ENCODE results near the gene WWOX. TPM values are rescaled to one million over a fixed set of nuclear protein-coding genes. Genes with fewer than 3 reads are reported as not detected.

Gene WWOX
- total RNA-seq, 1 donor = 24.2 TPM

DNA sequence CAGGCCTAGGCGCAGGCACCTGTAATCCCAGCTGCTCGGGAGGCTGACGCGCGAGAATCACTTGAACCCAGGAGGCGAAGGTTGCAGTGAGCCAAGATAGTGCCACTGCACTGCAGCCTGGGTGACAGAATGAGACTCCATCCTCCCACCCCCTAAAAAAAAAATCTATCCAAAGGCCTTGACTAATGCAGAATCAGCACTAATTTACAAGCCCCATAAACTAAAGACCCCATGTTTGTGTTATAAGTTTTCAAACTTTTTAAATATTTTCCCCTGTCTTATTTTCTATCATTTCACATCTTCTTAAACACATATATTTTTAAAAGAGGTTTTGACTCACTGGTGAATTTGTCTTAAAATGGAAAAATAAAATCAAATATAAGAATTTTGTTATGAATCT, 713.1 kb downstream of the WWOX start:
- H3K4me3 ChIP-seq (ENCODE audit: low read depth, low read length) = no peak overlapping the region
- TF ChIP-seq CTCF (IDR thresholded peaks at IDR 0.05; ENCODE audit: insufficient read depth, low read length) = no peak
- no peak for DNase-seq (ENCODE audit: low read depth)

DNA sequence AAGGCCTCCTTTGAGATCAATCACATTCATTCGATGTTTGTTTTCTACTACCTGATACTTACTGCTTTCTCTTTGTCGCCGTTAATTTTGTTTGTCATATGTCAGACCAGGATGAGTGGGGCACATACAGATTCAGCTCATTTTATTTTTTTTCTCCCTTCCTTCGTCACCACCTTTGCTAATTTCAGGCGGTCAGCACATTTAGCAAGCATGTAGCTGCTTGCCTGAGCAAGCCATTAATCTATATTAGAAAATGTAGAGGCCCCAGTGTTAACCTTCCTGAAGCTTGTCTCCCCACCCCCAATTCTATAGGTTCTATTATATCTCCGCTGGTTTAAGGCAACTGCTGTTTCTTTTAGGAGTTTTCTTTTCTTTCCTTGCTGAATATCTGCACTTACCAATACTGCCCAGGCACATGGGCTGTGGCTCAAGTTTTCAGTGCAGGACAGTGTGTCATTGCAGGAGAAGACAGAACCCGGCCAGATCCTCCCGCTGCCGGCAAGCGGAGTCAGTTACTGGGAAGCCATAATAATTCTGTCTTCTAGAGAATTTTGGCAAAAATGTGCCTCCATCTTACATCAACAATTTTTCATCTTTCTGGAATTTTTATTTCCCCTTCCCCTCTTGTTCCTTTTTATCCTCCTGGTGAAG, 714.3 kb downstream of the WWOX start:
- TF ChIP-seq CTCF (IDR thresholded peaks at IDR 0.05; ENCODE audit: insufficient read depth, low read length) = no peak
- DNase-seq (ENCODE audit: low read depth) = no peak
- no peak overlapping the region for H3K4me3 ChIP-seq (ENCODE audit: low read depth, low read length)

DNA sequence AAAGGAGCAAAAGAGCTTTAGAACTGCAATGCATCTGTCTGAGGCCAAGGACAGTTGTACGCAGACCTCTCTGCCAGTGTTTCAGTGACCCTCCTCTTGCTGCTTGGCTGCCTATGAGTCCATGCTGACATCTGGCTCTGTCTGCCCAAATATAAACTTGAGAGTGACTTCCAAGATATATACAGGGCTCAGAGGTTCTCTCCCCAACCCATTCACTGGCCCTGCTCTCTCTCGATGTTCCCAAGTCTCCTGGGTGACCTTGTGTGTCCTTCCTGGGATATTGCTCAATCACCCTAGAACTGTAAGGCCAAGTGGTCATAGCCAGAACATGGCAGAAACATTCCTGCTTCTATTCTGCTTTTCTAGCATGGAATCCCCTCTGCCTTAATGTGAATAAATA, 716.3 kb downstream of the WWOX start:
- no peak for TF ChIP-seq CTCF (IDR thresholded peaks at IDR 0.05; ENCODE audit: insufficient read depth, low read length)
- no peak overlapping the region for H3K4me3 ChIP-seq (ENCODE audit: low read depth, low read length)

GRCh38 chr16:78816499-78817195, 717.2 kb downstream of the WWOX start:
- no peak for TF ChIP-seq CTCF (IDR thresholded peaks at IDR 0.05; ENCODE audit: insufficient read depth, low read length)
- DNase-seq (ENCODE audit: low read depth) = peak; percentile 0
- H3K4me3 ChIP-seq (ENCODE audit: low read depth, low read length) = no peak overlapping the region

More for the DNA sequence above, 716.3 kb downstream of the WWOX start:
- no peak for DNase-seq (ENCODE audit: low read depth)

GRCh38 chr16:78817200-78817739, 717.8 kb downstream of the WWOX start:
- no peak for TF ChIP-seq CTCF (IDR thresholded peaks at IDR 0.05; ENCODE audit: insufficient read depth, low read length)
- H3K4me3 ChIP-seq (ENCODE audit: low read depth, low read length) = no peak overlapping the region
- no peak for DNase-seq (ENCODE audit: low read depth)

- DNase-seq (ENCODE audit: low read depth) = no peak
- no peak for TF ChIP-seq CTCF (IDR thresholded peaks at IDR 0.05; ENCODE audit: insufficient read depth, low read length)
- H3K4me3 ChIP-seq (ENCODE audit: low read depth, low read length) = no peak overlapping the region
Measured at GRCh38 chr16:78821335-78821734, 721.9 kb downstream of the WWOX start.
